Measurements from ENCODE around the gene JPH3.

The JPH3 gene

GRCh38 chr16:87600246-87600645, 2.1 kb upstream of the JPH3 start:
- peaks cover 9% of the 10 kb centered on the region for H3K9me3 Mint-ChIP-seq

GRCh38 chr16:87601401-87601981, 817 bp upstream of the JPH3 start:
- no peaks in the 10 kb centered on the region for H3K36me3 Mint-ChIP-seq (ENCODE audit: low read depth)
- TF ChIP-seq CTCF (IDR thresholded peaks at IDR 0.05; ENCODE audit: unreplicated experiment in 3 of 3) = no peak
- H3K27me3 Mint-ChIP-seq (ENCODE audit: low read depth) = peaks cover 40% of the 10 kb centered on the region
- peaks cover 9% of the 10 kb centered on the region for H3K9me3 Mint-ChIP-seq
- H3K27ac Mint-ChIP-seq = no peak overlapping the region
- no peaks in the 10 kb centered on the region for H3K4me1 Mint-ChIP-seq
- peak overlapping the region; percentile 82 to 83 (median 83) for H3K4me3 Mint-ChIP-seq

More at GRCh38 chr16:87600246-87600645, 2.1 kb upstream of the JPH3 start:
- no peak for TF ChIP-seq CTCF (IDR thresholded peaks at IDR 0.05; ENCODE audit: unreplicated experiment in 3 of 3)
- Mint-ChIP-seq H3K27ac (no peak overlapping the region), H3K36me3 (ENCODE audit: low read depth) (no peaks in the 10 kb centered on the region), H3K4me3 (peak overlapping the region; percentile 65 to 83 (median 83)), H3K4me1 (no peaks in the 10 kb centered on the region), H3K27me3 (ENCODE audit: low read depth) (peaks cover 40% of the 10 kb centered on the region)

GRCh38 chr16:87602821-87603683, 744 bp downstream of the JPH3 start:
- TF ChIP-seq CTCF (IDR thresholded peaks at IDR 0.05; ENCODE audit: unreplicated experiment in 3 of 3) = no peak
- H3K27ac Mint-ChIP-seq = no peak overlapping the region
- H3K4me1 Mint-ChIP-seq = no peaks in the 10 kb centered on the region
- H3K36me3 Mint-ChIP-seq (ENCODE audit: low read depth) = no peaks in the 10 kb centered on the region
- peaks cover 53% of the 10 kb centered on the region for H3K27me3 Mint-ChIP-seq (ENCODE audit: low read depth)
- peaks cover 9% of the 10 kb centered on the region for H3K9me3 Mint-ChIP-seq
- peak overlapping the region; percentile 83 to 86 (median 84) for H3K4me3 Mint-ChIP-seq

- H3K4me1 Mint-ChIP-seq = no peaks in the 10 kb centered on the region
- no peak for TF ChIP-seq CTCF (IDR thresholded peaks at IDR 0.05; ENCODE audit: unreplicated experiment in 3 of 3)
Observed at GRCh38 chr16:87603684-87604633, 1.7 kb downstream of the JPH3 start.

GRCh38 chr16:87604634-87605111, 2.4 kb downstream of the JPH3 start:
- Mint-ChIP-seq H3K27ac (no peak overlapping the region), H3K27me3 (ENCODE audit: low read depth) (peaks cover 59% of the 10 kb centered on the region), H3K4me3 (peak overlapping the region; percentile 77 to 83 (median 81)), H3K4me1 (no peaks in the 10 kb centered on the region), H3K36me3 (ENCODE audit: low read depth) (no peaks in the 10 kb centered on the region), H3K9me3 (peaks cover 8% of the 10 kb centered on the region)
- TF ChIP-seq CTCF (IDR thresholded peaks at IDR 0.05; ENCODE audit: unreplicated experiment in 3 of 3) = no peak

More at GRCh38 chr16:87603684-87604633, 1.7 kb downstream of the JPH3 start:
- Mint-ChIP-seq H3K36me3 (ENCODE audit: low read depth) (no peaks in the 10 kb centered on the region), H3K27ac (no peak overlapping the region), H3K4me3 (peak overlapping the region; percentile 83 to 86 (median 84)), H3K9me3 (peaks cover 12% of the 10 kb centered on the region), H3K27me3 (ENCODE audit: low read depth) (peaks cover 59% of the 10 kb centered on the region)
